NB4 (cell line): Measurements from ENCODE around the gene SCUBE3.

Source experiments
- MYC ChIP-seq: IDR thresholded peaks from 2 replicates; pipeline ENCODE4 v1.6.1; 2011; ENCODE audit warnings: low read depth, low read length
- POLR2A ChIP-seq: IDR thresholded peaks from 2 replicates; pipeline ENCODE4 v1.6.1; 2011; ENCODE audit warnings: mild to moderate bottlenecking; ENCODE audit not compliant: insufficient read length; ENCODE audit errors: extremely low read depth

- TF ChIP-seq MYC = no peak
- TF ChIP-seq POLR2A = no peak
These were observed 48.9 kb upstream of the SCUBE3 start for GRCh38 chr6:35164868-35165267.
